Ovary (tissue), 9 donors: Measurements from ENCODE around the gene ENOX1. TPM values are rescaled to one million over a fixed set of nuclear protein-coding genes. Genes with fewer than 3 reads are reported as not detected.

Source experiments
- DNase-seq, 5 donors: peaks; one replicate each; pipeline ENCODE4 v3.0.0-alpha.2; 2019 to 2020
- H3K27ac ChIP-seq, 2 donors: fragments of 200-600 bp; one replicate each; pipeline versions ENCODE4 v1.5.1 to v1.8.0; 2019 to 2022
- H3K27me3 ChIP-seq: fragments of 200-600 bp; one replicate; pipeline ENCODE4 v1.8.0; 2022
- H3K36me3 ChIP-seq: fragments of 200-600 bp; sonication (generic); one replicate; pipeline ENCODE4 v1.5.1; 2019
- H3K4me1 ChIP-seq: one replicate; pipeline ENCODE4 v1.8.1; 2013; ENCODE audit warnings: mild to moderate bottlenecking, moderate library complexity; ENCODE audit not compliant: insufficient read depth
- H3K4me3 ChIP-seq: fragments of 200-600 bp; sonication (generic); one replicate; pipeline ENCODE4 v1.5.1; 2017
- H3K9me3 ChIP-seq, 2 donors: fragments of 200-600 bp in 1 of 2; sonication (generic) in 1 of 2; one replicate each; pipeline versions ENCODE4 v1.5.1 to v1.8.1; 2013 to 2019; ENCODE audit warnings: mild to moderate bottlenecking in 1 of 2, moderate library complexity in 1 of 2
- CTCF ChIP-seq, 3 donors: fragments of 450-650 bp in 2 of 3; fragments of 200-600 bp in 1 of 3; IDR thresholded peaks; one replicate each; pipeline versions ENCODE4 v1.5.1 to v1.8.0; 2016 to 2022; ENCODE audit warnings: antibody characterized with exemption in 3 of 3, mild to moderate bottlenecking in 1 of 3
- EP300 ChIP-seq: sonication (generic); formaldehyde crosslinking; IDR thresholded peaks from one replicate; pipeline ENCODE4 v1.6.1; 2017; ENCODE audit warnings: antibody characterized with exemption
- POLR2A ChIP-seq: fragments of 450-650 bp; IDR thresholded peaks from one replicate; pipeline ENCODE4 v1.6.1; 2017; ENCODE audit warnings: antibody characterized with exemption, mild to moderate bottlenecking, moderate library complexity
- WGBS, 3 donors: extraction: QIAGEN DNeasy Blood & Tissue Kit in 1 of 3; methylation state at CpG; one replicate each; pipeline versions ENCODE4 v1.1.5 to v1.1.7; 2013 to 2017; 5-methylcytosine and 5-hydroxymethylcytosine counted together
- intact Hi-C, 4 donors: fragments of 100-400 bp; cut with DNase I; formaldehyde crosslinking; loops; one replicate each; pipeline versions ENCODE4 v1.11.0 to v1.15.1; 2022 to 2023
- polyA plus RNA-seq, 2 donors: library from polyadenylated mRNA; stranded (reverse); fragments of 200-250 nt in 1 of 2; fragments of 350-450 nt in 1 of 2; fragmentation: Illumina TruSeq in 1 of 2; extraction: RNeasy Lipid Tissue Mini Kit (QIAGEN cat#74804) in 1 of 2; gene quantifications; one replicate each; pipeline ENCODE4 v1.2.3, GENCODE V29; 2013 to 2014
- total RNA-seq, 7 donors: library from RNA; depleted of rRNA in 2 of 7; stranded (reverse); fragments of >200 nt in 2 of 7; fragmentation: NEBNext Ultra II Directional in 3 of 7; extraction: Animal tissue kit (Norgen Biotek cat#: 25700) in 3 of 7; gene quantifications; one replicate each; pipeline versions ENCODE4 v1.1.0 to v1.2.4, GENCODE V29; 2016 to 2023
- donor health status: DM: no; HTN: no; CAD: no; lungs with moderate emphysema.
- donor health status: DM: no; HTN: no; CAD: no.
- donor health status: Bipolar disorder and iron deficiency.
- donor health status: DM: yes; HTN: yes; CAD: no.
- donor health status: DM: no; HTN: no; CAD: no.
- donor health status: DM: yes; HTN: yes; CAD: no.

ENOX1 gene
- total and polyA plus RNA-seq, 9 donors: 3.6 to 17.5 (median 7.8) TPM

GRCh38 chr13:43214124-43214523 is 572.6 kb downstream of the ENOX1 start:
- H3K27me3 ChIP-seq: no peaks in the 10 kb centered on the region
- H3K36me3 ChIP-seq: no peaks in the 10 kb centered on the region
- no peak for DNase-seq
- 90 to 96% (median 94%) methylated on average over 4 of the region's 4 CpGs for WGBS, 3 donors
- no peaks in the 10 kb centered on the region for H3K9me3 ChIP-seq
- intact Hi-C loops: no loop called here
- no peak overlapping the region for H3K27ac ChIP-seq
- no peaks in the 10 kb centered on the region for H3K4me1 ChIP-seq
- H3K4me3 ChIP-seq: no peak overlapping the region
- no peak for TF ChIP-seq CTCF (IDR thresholded peaks at IDR 0.05)
- TF ChIP-seq POLR2A: no peak
- TF ChIP-seq EP300: no peak

GRCh38 chr13:43206838-43207237 is 579.9 kb downstream of the ENOX1 start:
- DNase-seq: no peak
- Histone ChIP-seq H3K4me3 (no peak overlapping the region), H3K9me3 (no peaks in the 10 kb centered on the region), H3K36me3 (no peaks in the 10 kb centered on the region), H3K27ac (no peak overlapping the region), H3K27me3 (no peaks in the 10 kb centered on the region), H3K4me1 (no peaks in the 10 kb centered on the region)
- TF ChIP-seq POLR2A: no peak
- TF ChIP-seq CTCF (IDR thresholded peaks at IDR 0.05): no peak
- TF ChIP-seq EP300: no peak
- intact Hi-C loops: no loop called here

- Histone ChIP-seq H3K9me3 (no peaks in the 10 kb centered on the region), H3K27ac (no peak overlapping the region), H3K4me1 (no peaks in the 10 kb centered on the region), H3K27me3 (no peaks in the 10 kb centered on the region), H3K36me3 (no peaks in the 10 kb centered on the region), H3K4me3 (no peak overlapping the region)
- TF ChIP-seq POLR2A: no peak
- no peak for TF ChIP-seq EP300
- TF ChIP-seq CTCF (IDR thresholded peaks at IDR 0.05): no peak
- intact Hi-C loops: no loop called here
- DNase-seq: no peak
- 87 to 95% (median 89%) methylated on average over 4 of the region's 4 CpGs for WGBS, 3 donors
These were observed 581.4 kb downstream of the ENOX1 start for GRCh38 chr13:43205416-43205815.

GRCh38 chr13:43204591-43204990 is 582.2 kb downstream of the ENOX1 start:
- 57 to 73% (median 64%) methylated on average over 2 of the region's 2 CpGs for WGBS, 3 donors

More at GRCh38 chr13:43204591-43204990, 582.2 kb downstream of the ENOX1 start:
- intact Hi-C loops: no loop called here
- DNase-seq: no peak
- no peaks in the 10 kb centered on the region for H3K27me3 ChIP-seq
- H3K4me3 ChIP-seq: no peak overlapping the region
- H3K36me3 ChIP-seq: no peaks in the 10 kb centered on the region
- TF ChIP-seq EP300 (no peak), POLR2A (no peak), CTCF (IDR thresholded peaks at IDR 0.05) (no peak)
- H3K27ac ChIP-seq: no peak overlapping the region
- no peaks in the 10 kb centered on the region for H3K9me3 ChIP-seq
- H3K4me1 ChIP-seq: no peaks in the 10 kb centered on the region
